ENCODE data around the gene MICAL2.

DNA sequence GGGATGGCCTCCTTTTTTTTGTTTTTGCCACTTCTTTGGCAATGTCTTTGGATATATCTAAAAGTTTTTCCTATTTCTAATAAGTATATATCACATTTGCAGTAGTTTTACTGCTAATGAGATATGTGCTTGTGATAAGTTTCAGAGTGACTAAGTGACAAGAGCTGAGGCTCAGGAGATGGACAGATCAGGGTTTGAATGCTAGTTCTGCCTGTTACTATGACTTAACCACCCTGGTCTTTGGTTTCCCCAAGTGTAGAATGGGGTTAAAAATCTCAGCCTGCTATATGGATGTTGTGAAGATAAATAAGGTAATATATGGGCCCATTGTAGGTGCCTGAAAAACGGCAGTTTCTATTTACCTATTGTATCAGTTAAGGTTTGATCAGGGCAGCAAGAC is 9.1 kb upstream of the MICAL2 start:
- no peak for TF ChIP-seq EZH2 (IDR thresholded peaks at IDR 0.05)
- no peak for TF ChIP-seq POLR2AphosphoS5 (IDR thresholded peaks at IDR 0.05; ENCODE audit: borderline replicate concordance, low read depth, low read length)
- TF ChIP-seq FOXP2 (optimal IDR thresholded peaks at IDR 0.05; ENCODE audit: control extremely low read depth, extremely low read length, insufficient read depth): no peak
